Measurements from ENCODE around the gene MCM9. TPM values are rescaled to one million over a fixed set of nuclear protein-coding genes. Genes with fewer than 3 reads are reported as not detected.
A peak's percentile ranks its signal among the peaks of the same experiment; 100 is the strongest.

Gene MCM9
- total RNA-seq, 1 donor from 2014 or later: 20.4 TPM

- Mint-ChIP-seq H3K9me3 (no peaks in the 10 kb centered on the region), H3K27me3 (ENCODE audit: low read depth) (no peaks in the 10 kb centered on the region), H3K36me3 (ENCODE audit: low read depth) (no peaks in the 10 kb centered on the region), H3K4me3 (no peak overlapping the region), H3K27ac (ENCODE audit: unreplicated experiment) (no peak overlapping the region), H3K4me1 (peaks cover 44% of the 10 kb centered on the region)
- TF ChIP-seq CTCF (conservative IDR thresholded peaks at IDR 0.05): no peak
- DNase-seq (ENCODE audit: low read depth, low spot score): no peak
Observed at GRCh38 chr6:118782651-118783050, 152.3 kb downstream of the MCM9 start.

GRCh38 chr6:118781897-118782296, 153.1 kb downstream of the MCM9 start:
- no peaks in the 10 kb centered on the region for H3K27me3 Mint-ChIP-seq (ENCODE audit: low read depth)
- H3K9me3 Mint-ChIP-seq: no peaks in the 10 kb centered on the region
- TF ChIP-seq CTCF (conservative IDR thresholded peaks at IDR 0.05): no peak
- no peak overlapping the region for H3K27ac Mint-ChIP-seq (ENCODE audit: unreplicated experiment)
- peaks cover 42% of the 10 kb centered on the region for H3K4me1 Mint-ChIP-seq
- no peaks in the 10 kb centered on the region for H3K36me3 Mint-ChIP-seq (ENCODE audit: low read depth)
- no peak overlapping the region for H3K4me3 Mint-ChIP-seq
- DNase-seq (ENCODE audit: low read depth, low spot score): no peak

GRCh38 chr6:118780668-118781067, 154.3 kb downstream of the MCM9 start:
- no peaks in the 10 kb centered on the region for H3K36me3 Mint-ChIP-seq (ENCODE audit: low read depth)
- no peak overlapping the region for H3K27ac Mint-ChIP-seq (ENCODE audit: unreplicated experiment)
- no peak overlapping the region for H3K4me3 Mint-ChIP-seq
- no peaks in the 10 kb centered on the region for H3K27me3 Mint-ChIP-seq (ENCODE audit: low read depth)
- no peak for DNase-seq (ENCODE audit: low read depth, low spot score)
- peaks cover 46% of the 10 kb centered on the region for H3K4me1 Mint-ChIP-seq
- TF ChIP-seq CTCF (conservative IDR thresholded peaks at IDR 0.05): no peak
- H3K9me3 Mint-ChIP-seq: no peaks in the 10 kb centered on the region

- Mint-ChIP-seq H3K9me3 (no peaks in the 10 kb centered on the region), H3K27me3 (ENCODE audit: low read depth) (no peaks in the 10 kb centered on the region), H3K4me3 (no peak overlapping the region), H3K4me1 (peaks cover 30% of the 10 kb centered on the region), H3K36me3 (ENCODE audit: low read depth) (no peaks in the 10 kb centered on the region), H3K27ac (ENCODE audit: unreplicated experiment) (no peak overlapping the region)
- peak; percentile 57 for DNase-seq (ENCODE audit: low read depth, low spot score)
- TF ChIP-seq CTCF (conservative IDR thresholded peaks at IDR 0.05): peak; percentile 83
Observed at GRCh38 chr6:118776607-118777549, 158.1 kb downstream of the MCM9 start.

- no peak for TF ChIP-seq CTCF (conservative IDR thresholded peaks at IDR 0.05)
- no peak for DNase-seq (ENCODE audit: low read depth, low spot score)
- H3K4me3 Mint-ChIP-seq: no peak overlapping the region
- H3K4me1 Mint-ChIP-seq: peaks cover 21% of the 10 kb centered on the region
- H3K9me3 Mint-ChIP-seq: no peaks in the 10 kb centered on the region
- no peaks in the 10 kb centered on the region for H3K36me3 Mint-ChIP-seq (ENCODE audit: low read depth)
- no peaks in the 10 kb centered on the region for H3K27me3 Mint-ChIP-seq (ENCODE audit: low read depth)
- H3K27ac Mint-ChIP-seq (ENCODE audit: unreplicated experiment): no peak overlapping the region
Observed at GRCh38 chr6:118775381-118775780, 159.6 kb downstream of the MCM9 start.
